HG03097 (cell line): Measurements from ENCODE around the gene MPLKIP.
"Not testable (repeated sequence)": the region's sequence is repeated elsewhere in the genome, so short reads cannot be mapped to it uniquely, and the experiment has no call there.

Experiments used
- ATAC-seq: cut with Tn5 transposase; IDR thresholded peaks from one replicate; pipeline ENCODE4 v1.9.1; 2021; ENCODE audit not compliant: unreplicated experiment, low FRiP score

The MPLKIP gene

DNA sequence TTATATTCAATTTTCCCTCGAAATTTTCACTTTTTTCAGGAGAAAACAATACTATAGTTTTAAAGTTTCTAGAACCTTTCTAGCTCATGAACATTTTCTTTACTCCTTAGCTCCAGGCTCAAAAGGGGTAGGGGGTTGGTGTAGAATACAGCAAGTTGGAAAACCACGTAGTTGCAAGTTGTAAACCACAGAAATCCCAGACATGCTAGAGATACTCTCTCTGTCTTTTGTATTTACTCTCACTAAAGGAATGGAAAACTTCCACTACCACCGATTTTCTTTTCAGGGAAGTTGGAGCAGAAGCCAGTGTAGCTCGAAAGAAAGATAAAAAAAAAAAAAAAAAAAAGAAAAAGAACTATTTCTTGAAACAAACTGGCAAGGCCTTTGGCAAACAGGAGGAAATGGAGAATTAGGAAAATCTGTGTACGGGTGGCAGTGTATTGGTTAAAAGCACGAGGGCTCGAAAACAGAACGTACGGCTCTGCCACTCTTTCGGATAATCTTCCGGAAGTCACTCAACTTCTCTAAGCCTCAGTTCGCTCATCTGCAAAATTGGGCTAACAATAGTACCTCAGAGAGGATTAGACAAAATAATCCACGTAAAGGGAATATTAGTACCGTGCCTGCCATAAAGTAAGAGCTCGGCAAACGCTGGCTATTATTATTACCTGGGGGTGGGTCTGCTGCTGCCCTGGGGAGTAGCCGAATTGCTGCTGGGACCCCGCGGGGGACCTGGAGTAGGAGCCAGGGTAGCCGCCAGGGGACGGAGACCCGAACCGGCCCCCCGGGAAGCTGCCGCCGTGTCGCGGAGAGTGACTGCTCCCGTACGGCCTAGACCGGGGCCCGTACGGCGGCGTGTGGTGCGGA, 628 bp downstream of the MPLKIP start:
- peak; percentile 1 for ATAC-seq

GRCh38 chr7:40122940-40123254, 11.5 kb downstream of the MPLKIP start:
- ATAC-seq: no peak

DNA sequence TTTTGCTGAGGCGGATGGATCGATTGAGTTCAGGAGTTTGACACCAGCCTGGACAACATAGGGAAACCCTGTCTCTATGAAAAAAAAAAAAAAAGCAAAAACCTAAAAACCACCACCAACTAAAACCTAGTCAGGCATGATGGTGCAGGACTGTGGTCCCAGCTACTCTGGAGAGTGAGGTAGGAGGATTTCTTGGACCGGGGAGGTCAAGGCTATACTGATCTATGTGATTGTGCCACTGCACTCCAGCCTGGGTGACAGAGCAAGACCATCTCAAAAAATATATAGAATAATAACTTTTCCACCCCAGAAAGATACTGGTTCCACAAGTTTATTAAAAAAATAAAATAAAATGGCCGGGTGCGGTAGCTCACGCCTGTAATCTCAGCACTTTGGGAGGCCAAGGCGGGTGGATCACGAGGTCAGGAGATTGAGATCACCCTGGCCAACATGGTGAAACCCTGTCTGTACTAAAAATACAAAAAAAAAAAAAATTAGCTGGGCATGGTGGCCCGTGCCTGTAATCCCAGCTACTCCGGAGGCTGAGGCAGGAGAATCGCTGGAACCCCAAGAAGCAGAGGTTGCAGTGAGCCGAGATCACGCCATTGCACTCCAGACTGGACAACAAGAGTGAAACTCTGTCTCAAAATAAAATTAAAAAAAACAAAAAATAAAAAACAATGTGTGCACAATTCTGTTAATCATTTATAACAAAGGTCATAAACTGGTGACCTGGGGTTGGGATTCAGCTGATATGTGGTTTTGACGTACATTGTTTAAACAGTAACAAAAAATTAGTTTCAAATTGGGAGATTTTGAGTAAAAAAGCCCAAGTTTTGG, 12.1 kb downstream of the MPLKIP start:
- not testable (repeated sequence) for ATAC-seq

DNA sequence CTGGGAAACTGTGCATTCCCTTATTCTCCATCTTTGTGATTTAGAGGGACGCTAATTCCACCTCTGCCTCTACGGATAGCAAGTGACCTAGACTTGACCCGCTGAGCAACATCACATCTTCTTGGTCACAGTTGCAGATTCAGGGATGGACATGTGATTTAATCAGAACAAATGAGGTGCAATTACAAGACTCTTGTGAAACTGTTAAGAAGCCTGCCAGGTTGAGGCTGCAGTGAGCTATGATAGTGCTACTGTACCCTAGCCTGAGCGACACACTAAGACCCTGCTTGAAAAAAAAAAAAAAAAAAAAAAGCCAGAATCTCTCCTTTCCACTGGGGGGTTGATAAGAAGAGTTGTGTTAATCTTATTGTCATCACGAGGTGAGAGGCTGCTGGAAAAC, 14.4 kb downstream of the MPLKIP start:
- no peak for ATAC-seq

GRCh38 chr7:40118201-40118600, 16.2 kb downstream of the MPLKIP start:
- not testable (repeated sequence) for ATAC-seq

- ATAC-seq: not testable (repeated sequence)
Measured at GRCh38 chr7:40117199-40117598, 17.2 kb downstream of the MPLKIP start.

GRCh38 chr7:40115936-40116335, 18.5 kb downstream of the MPLKIP start:
- no peak for ATAC-seq

- no peak for ATAC-seq
Measured at GRCh38 chr7:40105879-40106473, 28.4 kb downstream of the MPLKIP start.

GRCh38 chr7:40102897-40103296, 31.5 kb downstream of the MPLKIP start:
- no peak for ATAC-seq

DNA sequence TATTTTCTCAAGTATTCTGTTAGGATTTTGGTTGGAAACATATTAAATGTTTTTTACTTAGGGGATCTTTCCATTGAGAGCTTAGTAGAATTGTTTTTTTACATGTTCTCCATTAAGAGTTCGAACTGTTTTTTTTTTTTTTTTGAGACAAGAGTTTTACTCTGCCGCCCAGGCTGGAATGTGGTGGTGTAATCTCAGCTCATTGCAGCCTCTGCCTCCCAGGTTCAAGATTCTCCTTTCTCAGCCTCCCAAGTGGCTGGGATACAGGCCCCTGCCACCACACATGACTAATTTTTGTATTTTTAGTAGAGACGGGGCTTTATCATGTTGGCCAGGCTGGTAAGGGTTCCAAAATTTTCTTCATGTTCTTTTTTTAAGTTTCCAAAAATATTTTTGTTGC, 33.2 kb downstream of the MPLKIP start:
- no peak for ATAC-seq

- ATAC-seq: no peak
Measured at GRCh38 chr7:40099837-40100236, 34.6 kb downstream of the MPLKIP start.

DNA sequence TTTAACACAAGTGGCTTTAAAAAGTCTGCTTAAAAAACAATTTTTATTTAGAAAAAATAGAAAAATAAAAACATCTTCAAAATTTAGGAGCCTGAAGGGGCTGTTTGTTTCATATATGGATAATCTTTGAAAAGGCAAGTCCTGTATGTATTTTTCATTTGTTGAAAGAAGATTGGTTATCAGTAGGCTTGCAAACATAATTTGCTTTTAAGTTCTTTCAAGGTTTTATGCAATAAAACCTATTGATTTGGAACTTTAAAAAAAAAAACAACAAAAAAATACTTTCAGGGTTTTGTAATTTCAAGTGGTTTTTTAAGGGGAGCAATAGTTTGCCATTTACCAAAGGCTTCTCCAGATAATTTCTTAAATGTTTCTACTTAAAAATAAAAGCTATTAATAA, 35.6 kb downstream of the MPLKIP start:
- ATAC-seq: no peak

GRCh38 chr7:40097728-40098127, 36.7 kb downstream of the MPLKIP start:
- no peak for ATAC-seq

GRCh38 chr7:40095695-40096327, 38.6 kb downstream of the MPLKIP start:
- ATAC-seq: no peak

DNA sequence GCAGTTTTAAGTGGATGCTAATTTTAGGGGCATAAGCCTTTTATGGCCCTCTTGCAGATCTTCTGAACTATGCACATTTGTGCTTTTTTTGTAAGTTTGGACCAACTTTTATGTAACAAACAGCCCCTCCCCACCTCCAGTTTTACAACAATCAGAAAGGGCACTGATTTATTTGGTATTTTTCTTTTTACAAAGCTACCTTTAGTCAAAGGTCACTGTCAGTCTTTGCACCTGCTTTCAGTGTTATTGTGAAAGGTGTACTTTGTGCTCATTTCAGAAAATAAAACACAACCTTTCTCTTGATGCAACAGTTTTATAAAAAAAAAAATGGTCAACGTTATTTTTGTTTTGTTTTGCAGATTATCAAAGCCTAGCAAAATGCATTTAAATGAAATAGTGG, 39.2 kb downstream of the MPLKIP start:
- no peak for ATAC-seq

GRCh38 chr7:40093631-40094350, 40.6 kb downstream of the MPLKIP start:
- no peak for ATAC-seq

DNA sequence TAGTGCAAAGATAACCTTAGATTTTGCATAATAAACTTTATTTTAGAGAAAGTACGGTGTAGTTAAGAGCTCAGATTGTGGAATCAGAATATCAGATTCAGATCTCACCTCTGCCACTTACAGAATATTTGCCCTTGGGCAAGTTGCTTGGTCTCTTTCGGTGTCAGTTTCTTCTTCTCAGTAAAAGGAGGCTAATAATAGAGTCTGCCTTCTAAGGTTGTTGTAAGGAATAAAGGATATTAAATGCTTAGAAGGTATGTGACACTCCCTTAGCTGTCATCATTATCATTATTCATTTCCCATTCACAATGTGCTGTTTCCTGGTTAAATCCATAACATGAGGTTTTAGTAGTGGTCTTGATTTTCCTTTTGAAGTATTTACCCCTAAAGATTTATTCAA, 42.2 kb downstream of the MPLKIP start:
- no peak for ATAC-seq

DNA sequence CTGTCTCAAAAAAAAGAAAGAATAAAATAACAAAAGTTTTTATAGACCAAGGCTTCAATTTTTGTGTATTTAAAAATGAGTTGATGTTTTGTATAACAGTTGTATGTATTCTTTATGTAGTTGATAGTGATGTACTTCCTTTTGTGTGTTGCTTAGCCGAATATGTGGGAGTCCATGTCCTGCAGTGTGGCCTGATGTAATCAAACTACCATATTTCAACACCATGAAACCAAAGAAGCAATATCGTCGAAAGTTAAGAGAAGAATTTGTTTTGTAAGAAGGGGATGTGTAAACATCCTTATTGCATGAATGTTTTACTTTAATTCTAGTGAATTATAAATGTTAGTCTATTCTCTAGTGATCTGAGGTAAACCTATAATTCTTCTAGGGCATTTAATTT, 56.6 kb downstream of the MPLKIP start:
- no peak for ATAC-seq
